Stimulated activated CD4-positive, alpha-beta T cell treated with anti-CD3 and anti-CD28 coated beads, Interleukin-12 subunit alpha, Interleukin-12 subunit beta, amount 100 ng/mL, for 24 hours (primary cell): Measurements from ENCODE around the gene WNT2.

Experiments used
- DNase-seq, 2 experiments: peaks; one replicate each; pipeline ENCODE4 v3.0.0-alpha.2; 2020; ENCODE audit warnings: low read depth in 2 of 2

Gene WNT2

DNA sequence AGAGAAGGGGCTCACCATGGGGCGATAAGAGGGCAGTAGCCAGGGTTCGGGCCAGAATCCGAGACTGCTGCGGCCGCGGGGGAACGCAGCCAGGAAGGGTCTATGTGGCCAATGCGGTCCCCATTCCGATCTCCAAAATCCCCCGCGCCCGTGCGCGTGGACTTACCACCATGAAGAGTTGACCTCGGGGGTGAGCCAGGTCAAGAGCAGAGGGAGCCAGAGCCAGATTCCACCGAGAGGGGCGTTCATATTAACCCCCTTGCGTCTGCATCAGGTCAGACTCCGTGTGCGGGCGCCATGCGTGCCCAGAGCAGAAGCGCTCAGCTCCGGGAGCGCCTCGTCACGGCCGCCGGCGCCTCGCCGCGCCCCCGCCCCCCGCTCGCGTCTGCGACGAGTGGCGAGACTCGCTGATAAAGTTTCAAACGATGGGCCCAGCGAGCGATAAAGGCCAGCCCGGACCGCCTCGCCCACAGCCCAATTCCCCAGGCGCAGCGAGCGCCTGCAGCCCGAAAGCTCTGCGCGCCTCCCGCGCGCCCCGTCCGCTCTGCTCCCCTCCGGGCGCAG lies at the start of gene WNT2:
TSS of gene WNT2 (minus strand) at position 318 of the 564 bp plus-strand sequence. CDS start at position 249, 69 bp downstream.
- DNase-seq: no peak

DNA sequence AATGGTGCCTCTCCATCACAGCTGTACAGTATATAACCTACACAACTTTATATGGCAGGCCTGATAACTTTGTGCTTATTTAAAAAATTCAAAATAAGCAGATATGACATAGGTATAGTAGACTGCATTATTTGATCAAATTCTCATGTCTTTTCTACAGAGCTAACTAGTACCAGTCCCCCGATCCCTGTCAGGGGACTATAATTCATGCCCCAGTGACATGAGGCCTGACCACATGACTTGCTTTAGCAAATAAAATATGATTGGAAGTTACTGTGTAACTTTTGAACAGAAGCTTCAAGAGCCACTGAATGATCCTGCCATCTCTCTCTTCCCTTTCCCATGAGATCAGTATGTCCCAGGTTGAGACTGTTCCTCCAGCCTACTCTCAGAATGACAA lies 49.2 kb upstream of the WNT2 start:
- no peak for DNase-seq

DNA sequence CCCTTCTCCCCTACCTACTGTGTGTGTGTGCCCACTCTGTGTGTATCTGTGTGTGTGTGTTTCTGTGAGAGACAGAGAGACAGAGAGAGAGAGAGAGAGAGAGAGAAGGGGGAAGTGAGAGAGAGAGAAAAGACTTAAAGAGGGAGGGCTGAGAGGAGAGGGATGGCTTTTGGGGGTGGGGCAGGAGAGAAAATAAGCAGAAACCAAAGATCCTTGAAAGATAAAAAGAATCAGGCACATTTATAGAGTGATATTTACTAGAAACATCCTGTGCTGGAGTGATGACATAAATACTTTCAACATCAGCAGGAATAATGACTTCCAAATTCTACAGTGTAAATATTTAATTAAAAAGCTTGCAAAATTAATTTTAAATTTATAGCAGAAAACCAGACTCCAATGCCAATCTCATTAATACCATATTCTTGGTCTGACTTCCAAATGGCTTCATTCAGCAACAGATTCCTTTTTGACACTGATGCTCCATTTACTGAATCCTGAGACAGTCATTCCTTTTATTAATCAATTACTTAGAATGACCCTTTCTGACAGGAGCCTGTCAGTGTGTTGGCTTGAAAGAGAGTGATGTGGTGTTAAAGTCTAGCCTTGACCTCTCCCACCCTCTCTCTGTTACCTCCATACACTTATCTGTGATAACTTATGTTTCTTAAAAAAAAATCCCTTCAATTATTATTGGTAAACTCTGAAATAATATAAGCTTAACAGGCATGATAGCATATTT lies 41.7 kb upstream of the WNT2 start:
- no peak for DNase-seq

- DNase-seq: no peak
These were observed 39.5 kb upstream of the WNT2 start for GRCh38 chr7:117362294-117362888.

- DNase-seq: no peak
These were observed 27.2 kb upstream of the WNT2 start for GRCh38 chr7:117350027-117350426.

GRCh38 chr7:117349570-117349969 lies 26.7 kb upstream of the WNT2 start:
- DNase-seq: no peak

GRCh38 chr7:117347962-117348672 lies 25.3 kb upstream of the WNT2 start:
- DNase-seq: no peak

DNA sequence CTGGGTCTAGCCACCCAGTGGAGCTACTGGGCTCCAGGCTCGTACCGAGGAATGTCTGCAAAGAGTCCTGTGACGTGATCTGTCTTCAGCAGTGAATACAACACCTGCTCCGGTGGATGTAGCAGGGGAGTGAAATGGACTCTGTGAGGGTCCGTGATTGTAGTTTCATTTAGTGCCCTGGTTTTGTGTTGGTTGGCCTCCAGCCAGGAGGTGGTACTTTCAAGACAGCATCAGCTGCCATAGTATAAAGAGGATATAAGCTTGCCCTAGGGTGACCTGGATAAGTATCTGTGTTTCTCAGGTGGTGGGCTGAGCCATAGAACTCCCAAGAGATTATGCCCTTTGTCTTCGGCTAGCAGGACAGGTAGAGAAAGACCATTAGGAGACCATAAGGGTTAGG lies 24.6 kb upstream of the WNT2 start:
- no peak for DNase-seq

- DNase-seq: no peak
These were observed 23.3 kb upstream of the WNT2 start for GRCh38 chr7:117346161-117346560.

DNA sequence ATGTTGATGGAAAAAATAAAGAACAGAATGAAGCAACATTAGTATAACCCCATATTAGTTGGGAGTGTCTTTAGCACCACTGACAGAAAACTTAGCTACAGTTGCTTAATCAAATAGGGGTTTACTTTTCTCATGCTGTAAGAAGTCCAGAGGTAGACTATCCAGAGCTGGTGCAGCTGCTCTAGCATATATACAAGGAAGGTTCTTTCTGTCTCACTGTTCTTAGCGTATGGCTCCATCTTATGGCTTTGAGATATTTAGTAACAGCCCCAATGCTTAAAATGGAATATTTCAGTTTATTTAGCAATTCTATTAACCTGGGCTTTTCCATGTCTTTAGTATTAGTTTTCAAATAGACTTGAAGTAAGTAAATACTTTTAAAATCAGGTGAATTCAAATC lies 15.2 kb upstream of the WNT2 start:
- DNase-seq: no peak

- no peak for DNase-seq
These were observed 10.3 kb upstream of the WNT2 start for GRCh38 chr7:117333168-117333567.

- no peak for DNase-seq
These were observed 9.2 kb upstream of the WNT2 start for GRCh38 chr7:117332031-117332430.

GRCh38 chr7:117325836-117326235 lies 3.0 kb upstream of the WNT2 start:
- DNase-seq: no peak

DNA sequence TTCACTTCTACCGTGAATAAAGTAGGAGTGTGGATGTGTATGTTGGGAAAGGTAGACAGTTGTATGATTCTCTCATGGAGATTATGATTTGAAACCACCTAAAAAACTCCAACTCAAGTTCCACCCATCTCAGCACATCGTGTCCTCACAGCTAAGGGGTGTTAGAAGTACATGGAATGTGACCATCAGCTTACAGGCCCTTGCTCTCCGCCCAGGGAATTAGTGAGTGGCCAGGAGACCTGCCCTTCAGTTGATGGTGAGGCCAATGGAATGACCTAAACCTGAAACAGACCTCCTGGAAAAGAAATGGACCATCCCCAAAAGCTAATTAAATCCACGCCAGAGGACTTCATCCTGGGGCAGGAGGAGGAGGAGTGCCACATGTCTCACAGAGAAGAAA lies 2.1 kb upstream of the WNT2 start:
- no peak for DNase-seq

DNA sequence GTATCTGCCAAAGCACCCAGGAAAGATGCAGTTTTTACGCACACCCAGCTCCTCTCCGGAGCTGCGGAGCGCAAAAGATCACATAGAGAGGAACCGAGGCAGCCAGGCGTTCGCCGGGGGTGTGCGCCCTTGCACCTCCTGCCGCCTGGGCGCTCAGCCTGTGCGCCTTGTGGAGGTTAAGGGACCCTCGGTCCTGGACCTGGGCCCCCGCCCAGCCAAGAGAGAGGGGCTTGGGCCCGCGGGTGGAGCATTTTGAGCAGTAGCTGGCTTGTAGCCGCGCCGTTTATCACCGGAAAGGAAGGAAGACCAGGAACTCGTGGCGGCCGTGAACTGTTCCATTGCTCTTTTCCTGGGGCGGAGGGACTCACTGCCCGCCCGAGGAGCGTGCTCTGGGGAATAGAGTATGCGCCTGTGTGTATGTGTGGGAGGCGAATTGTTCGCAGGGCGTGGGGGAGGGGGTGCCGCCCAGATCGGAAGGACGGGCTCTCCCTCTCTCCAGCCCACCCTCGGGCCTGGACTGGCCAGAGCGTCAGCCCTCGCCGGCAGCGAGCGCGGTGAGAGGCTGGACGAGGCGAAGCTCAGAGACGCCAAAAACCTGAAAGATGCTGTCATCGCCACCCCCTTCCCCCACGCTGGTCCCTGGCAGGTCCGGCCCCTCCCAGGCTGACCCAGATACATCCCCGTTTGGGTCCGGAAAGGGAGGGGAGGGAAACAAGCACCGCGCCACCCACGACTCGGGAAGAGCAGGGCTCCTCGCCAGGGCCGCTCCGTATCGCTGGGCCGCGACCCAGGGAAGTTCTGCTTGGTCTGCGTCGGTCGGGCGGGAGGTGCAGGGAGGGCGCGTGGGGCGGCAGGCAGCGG lies 1.2 kb upstream of the WNT2 start:
- DNase-seq: no peak

DNA sequence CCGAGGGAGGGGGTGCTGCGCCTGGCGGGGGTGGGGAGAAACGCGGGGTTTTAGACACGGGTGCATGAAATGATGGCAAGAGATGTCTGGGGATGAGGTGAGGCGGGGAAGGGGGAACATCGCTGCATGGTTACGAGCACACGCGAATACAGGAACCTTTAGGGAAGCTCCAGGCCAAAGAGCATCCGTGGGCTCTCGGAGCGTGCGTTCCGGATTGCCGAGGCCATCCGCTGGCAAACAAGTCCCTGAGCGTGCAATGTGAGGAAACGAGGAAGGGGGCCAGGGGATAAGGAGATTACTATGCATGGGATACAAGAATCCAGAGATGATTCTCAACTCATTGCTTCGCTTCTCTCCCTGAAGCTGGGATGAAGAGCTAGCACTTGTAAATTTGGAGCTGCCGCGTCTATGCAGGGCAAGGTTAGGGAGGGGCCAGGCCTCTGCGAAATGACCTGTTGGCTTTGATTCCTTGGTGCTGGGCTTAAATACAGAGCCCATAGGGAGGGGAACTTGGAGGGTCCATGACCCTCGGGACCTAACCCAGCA lies 520 bp upstream of the WNT2 start:
- no peak for DNase-seq

DNA sequence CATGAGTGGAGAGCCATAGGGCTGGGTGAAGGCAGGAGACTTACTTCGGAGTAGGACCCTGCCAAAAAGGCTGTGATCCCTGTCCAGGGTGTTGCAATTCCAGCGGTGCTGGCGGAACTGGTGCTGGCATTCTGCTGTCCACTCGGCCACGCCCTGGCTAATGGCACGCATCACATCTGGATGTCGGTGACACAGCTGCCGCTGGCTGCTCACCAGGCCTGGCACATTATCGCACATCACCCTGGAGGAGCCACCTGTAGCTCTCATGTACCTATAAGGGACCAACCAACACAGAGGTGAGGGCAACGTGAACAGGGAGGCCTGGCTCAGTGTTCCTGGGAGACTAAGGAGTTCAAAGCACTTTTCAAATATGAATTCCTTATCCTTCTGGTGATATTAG lies 2.3 kb downstream of the WNT2 start:
- DNase-seq: no peak

- DNase-seq: no peak
These were observed 3.7 kb downstream of the WNT2 start for GRCh38 chr7:117319181-117319580.

DNA sequence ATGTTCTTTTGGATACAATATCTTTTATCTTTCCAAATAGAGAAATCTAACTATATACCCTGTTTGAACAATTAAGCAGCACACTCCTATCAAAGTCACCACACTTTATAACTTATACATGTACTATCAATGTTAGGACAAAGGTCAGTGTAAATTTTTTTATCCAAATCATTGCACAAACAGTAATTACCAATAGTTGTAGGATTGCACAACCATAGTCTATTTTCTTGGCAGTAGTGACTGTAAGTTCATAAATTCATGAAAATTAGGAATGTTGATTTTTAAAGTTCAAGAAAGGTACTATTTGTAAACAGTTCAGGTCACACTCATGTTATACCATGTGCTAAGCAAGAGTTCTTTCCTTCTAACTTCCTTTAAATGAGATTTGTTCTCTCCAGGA lies 9.3 kb downstream of the WNT2 start:
- DNase-seq: no peak

DNA sequence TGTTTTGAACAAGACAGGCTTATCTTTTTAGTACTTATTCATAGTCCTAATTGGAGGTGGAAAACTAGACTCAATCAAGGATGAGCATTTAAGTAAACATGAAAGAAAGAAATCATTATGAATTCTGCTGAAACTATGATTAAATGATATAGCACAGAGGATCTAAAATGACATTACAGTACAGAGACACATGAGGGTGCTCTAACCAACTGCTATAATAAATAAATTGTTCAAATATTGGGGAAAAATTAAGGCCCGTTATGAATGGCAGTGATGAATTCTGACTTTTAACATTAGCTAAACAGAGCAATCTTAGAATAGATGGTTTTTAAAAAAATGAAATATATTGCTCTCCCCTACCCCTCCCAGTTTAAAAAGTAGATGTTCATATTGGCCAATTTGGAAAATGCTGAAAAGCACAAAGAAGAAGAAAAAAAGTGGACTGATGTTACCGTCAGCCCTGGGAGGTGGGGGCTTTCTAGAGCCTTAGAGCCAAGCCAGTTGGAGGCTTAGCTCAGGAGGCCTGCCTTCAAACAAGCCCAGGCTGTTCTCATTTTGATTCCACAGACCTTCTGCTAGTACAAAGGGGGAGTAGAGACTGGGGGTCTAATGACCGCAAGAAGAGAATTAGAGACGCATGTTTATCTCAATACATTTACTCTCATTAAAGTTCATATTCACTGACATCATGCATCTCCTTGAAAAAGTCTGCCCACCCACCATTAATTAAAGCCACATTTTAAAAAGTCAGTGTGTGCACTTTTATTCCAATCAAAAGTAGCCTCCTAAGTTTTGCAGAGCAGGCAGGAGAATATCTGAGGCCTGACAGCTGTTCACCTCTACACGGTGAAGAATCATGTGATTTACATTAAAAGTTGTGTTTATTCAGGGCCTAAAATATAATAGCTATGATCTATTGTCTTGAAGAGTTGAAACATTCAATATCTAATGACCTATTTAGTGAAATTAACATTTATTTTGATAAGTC lies 10.0 kb downstream of the WNT2 start:
- no peak for DNase-seq
